Colonic mucosa (tissue), 4 donors: ENCODE results near the gene RPP40. TPM values are rescaled to one million over a fixed set of nuclear protein-coding genes. Genes with fewer than 3 reads are reported as not detected.

Experiments
- DNase-seq: peaks from one replicate; pipeline ENCODE4 v3.0.0-alpha.2; 2020
- H3K27ac ChIP-seq: fragments of 200-600 bp; one replicate; pipeline ENCODE4 v1.8.0; 2021
- H3K27me3 ChIP-seq: fragments of 200-600 bp; one replicate; pipeline ENCODE4 v1.8.0; 2021
- H3K36me3 ChIP-seq: fragments of 200-600 bp; one replicate; pipeline ENCODE4 v1.8.0; 2021
- H3K4me1 ChIP-seq: fragments of 200-600 bp; one replicate; pipeline ENCODE4 v1.8.0; 2021; ENCODE audit warnings: mild to moderate bottlenecking
- H3K4me3 ChIP-seq: fragments of 200-600 bp; one replicate; pipeline ENCODE4 v1.8.0; 2021
- H3K9ac ChIP-seq, 2 donors: one replicate each; pipeline ENCODE4 v1.7.0; 2013; ENCODE audit warnings: control low read depth in 2 of 2, low read depth in 2 of 2, low read length in 2 of 2
- H3K9me3 ChIP-seq: fragments of 200-600 bp; one replicate; pipeline ENCODE4 v1.8.0; 2021
- CTCF ChIP-seq: fragments of 200-600 bp; IDR thresholded peaks from one replicate; pipeline ENCODE4 v1.8.0; 2022; ENCODE audit warnings: antibody characterized with exemption, mild to moderate bottlenecking
- intact Hi-C: fragments of 100-400 bp; cut with DNase I; formaldehyde crosslinking; loops from one replicate; pipeline ENCODE4 v1.14.1; 2022
- total RNA-seq, 2 donors: library from RNA; stranded (reverse); fragmentation: NEBNext Ultra II Directional in 1 of 2; extraction: Animal tissue kit (Norgen Biotek cat#: 25700) in 1 of 2; gene quantifications; one replicate each; pipeline ENCODE4 v1.2.1, GENCODE V29; 2021
- donor health status: healthy.
- donor health status: DM: no; HTN: no; CAD: no.
- donor health status: DM: no; HTN: no; CAD: no.

The RPP40 gene
- total RNA-seq, 2 donors from 2014 or later = 4.4 to 6.1 TPM

GRCh38 chr6:4964675-4965561 is 38.9 kb downstream of the RPP40 start:
- Histone ChIP-seq H3K9me3 (no peaks in the 10 kb centered on the region), H3K36me3 (no peaks in the 10 kb centered on the region), H3K9ac (no peak overlapping the region), H3K4me1 (no peaks in the 10 kb centered on the region), H3K4me3 (no peak overlapping the region), H3K27ac (no peak overlapping the region), H3K27me3 (no peaks in the 10 kb centered on the region)
- intact Hi-C loops = no loop called here
- TF ChIP-seq CTCF = no peak
- no peak for DNase-seq

- H3K4me3 ChIP-seq = no peak overlapping the region
- H3K27ac ChIP-seq = no peak overlapping the region
- H3K9ac ChIP-seq = no peak overlapping the region
- DNase-seq = no peak
- H3K27me3 ChIP-seq = no peaks in the 10 kb centered on the region
- H3K4me1 ChIP-seq = no peaks in the 10 kb centered on the region
- intact Hi-C loops = no loop called here
- TF ChIP-seq CTCF = no peak
- no peaks in the 10 kb centered on the region for H3K9me3 ChIP-seq
- no peaks in the 10 kb centered on the region for H3K36me3 ChIP-seq
These were observed 40.9 kb downstream of the RPP40 start for GRCh38 chr6:4962905-4963304.

- H3K4me3 ChIP-seq = no peak overlapping the region
- intact Hi-C loops = no loop called here
- no peak for DNase-seq
- H3K27ac ChIP-seq = no peak overlapping the region
- H3K27me3 ChIP-seq = no peaks in the 10 kb centered on the region
- no peaks in the 10 kb centered on the region for H3K4me1 ChIP-seq
- H3K9ac ChIP-seq = no peak overlapping the region
- TF ChIP-seq CTCF = no peak
- no peaks in the 10 kb centered on the region for H3K9me3 ChIP-seq
- H3K36me3 ChIP-seq = no peaks in the 10 kb centered on the region
These were observed 42.3 kb downstream of the RPP40 start for GRCh38 chr6:4961322-4962168.

- Histone ChIP-seq H3K9me3 (no peaks in the 10 kb centered on the region), H3K4me3 (no peak overlapping the region), H3K27ac (no peak overlapping the region), H3K36me3 (no peaks in the 10 kb centered on the region), H3K9ac (no peak overlapping the region), H3K4me1 (no peaks in the 10 kb centered on the region), H3K27me3 (no peaks in the 10 kb centered on the region)
- intact Hi-C loops = no loop called here
- no peak for DNase-seq
- TF ChIP-seq CTCF = no peak
These were observed 45.2 kb downstream of the RPP40 start for GRCh38 chr6:4958624-4959023.

GRCh38 chr6:4957521-4958231 is 46.2 kb downstream of the RPP40 start:
- no peaks in the 10 kb centered on the region for H3K36me3 ChIP-seq
- TF ChIP-seq CTCF = peak; percentile 27
- H3K4me1 ChIP-seq = no peaks in the 10 kb centered on the region
- H3K4me3 ChIP-seq = no peak overlapping the region
- no peaks in the 10 kb centered on the region for H3K9me3 ChIP-seq
- no peak for DNase-seq
- H3K27me3 ChIP-seq = no peaks in the 10 kb centered on the region
- H3K27ac ChIP-seq = no peak overlapping the region
- no peak overlapping the region for H3K9ac ChIP-seq
- intact Hi-C loops = no loop called here
